ENCODE data around the gene TTC22.

- no peak for TF ChIP-seq CTCF (IDR thresholded peaks at IDR 0.05; ENCODE audit: poor library complexity)
- TF ChIP-seq EZH2phosphoT487 (IDR thresholded peaks at IDR 0.05; ENCODE audit: low read depth, severe bottlenecking, unreplicated experiment): no peak
- no peak for TF ChIP-seq EZH2 (IDR thresholded peaks at IDR 0.05; ENCODE audit: borderline replicate concordance)
These were observed 41.8 kb upstream of the TTC22 start for GRCh38 chr1:54842963-54843362.

Data from hepatocyte (in vitro differentiated cells).